ENCODE data around the gene ZFAND4. TPM values are rescaled to one million over a fixed set of nuclear protein-coding genes. Genes with fewer than 3 reads are reported as not detected.

Gene ZFAND4
- total RNA-seq, 1 experiment from 2014 or later, result 18.3 TPM

GRCh38 chr10:45646384-45647050, 26.1 kb downstream of the ZFAND4 start:
- Mint-ChIP-seq H3K9me3 (no peaks in the 10 kb centered on the region), H3K36me3 (peaks cover 10% of the 10 kb centered on the region; the same call in 1 of the 2 replicates), H3K4me3 (no peak overlapping the region), H3K27ac (no peak overlapping the region), H3K4me1 (no peaks in the 10 kb centered on the region), H3K27me3 (ENCODE audit: low read depth) (no peaks in the 10 kb centered on the region)
- TF ChIP-seq ZNF671 (CRISPR knock-in tag; IDR thresholded peaks at IDR 0.05) (no peak), ATF2 (CRISPR knock-in tag; IDR thresholded peaks at IDR 0.05; ENCODE audit: borderline replicate concordance, low read depth) (no peak), NFYB (CRISPR knock-in tag; conservative IDR thresholded peaks at IDR 0.05; ENCODE audit: low read depth) (no peak), TP53 (CRISPR knock-in tag; IDR thresholded peaks at IDR 0.05) (no peak), PRRX2 (CRISPR knock-in tag; IDR thresholded peaks at IDR 0.05) (no peak), PRDM15 (CRISPR knock-in tag; IDR thresholded peaks at IDR 0.05) (no peak), ZNF138 (CRISPR knock-in tag; conservative IDR thresholded peaks at IDR 0.05) (no peak), EMX1 (CRISPR knock-in tag; IDR thresholded peaks at IDR 0.05) (no peak), CREM (CRISPR knock-in tag; IDR thresholded peaks at IDR 0.05) (no peak), TEAD4 (CRISPR knock-in tag; IDR thresholded peaks at IDR 0.05) (no peak), TEAD1 (CRISPR knock-in tag; IDR thresholded peaks at IDR 0.05) (no peak), AR (CRISPR knock-in tag; IDR thresholded peaks at IDR 0.05) (no peak), MXD4 (CRISPR knock-in tag; IDR thresholded peaks at IDR 0.05; ENCODE audit: borderline replicate concordance) (no peak), JAZF1 (CRISPR knock-in tag; IDR thresholded peaks at IDR 0.05) (no peak), E2F5 (CRISPR knock-in tag; IDR thresholded peaks at IDR 0.05) (no peak)
- ChIA-PET POLR2A (interaction anchor here (0.6 kb wide), 1 partner anchor 150 kb away, joined by 3 read pairs; no protein-coding TSS in a partner anchor), CTCF (no interaction called here)
- ATAC-seq, result no peak
- no peak for DNase-seq (ENCODE audit: low spot score)

- ChIA-PET CTCF (interaction anchor here (1.6 kb wide), 1 partner anchor 394 kb away, joined by 3 read pairs; no protein-coding TSS in a partner anchor), POLR2A (no interaction called here)
- Mint-ChIP-seq H3K4me1 (no peaks in the 10 kb centered on the region), H3K36me3 (peaks cover 12% of the 10 kb centered on the region; the same call in 1 of the 2 replicates), H3K27me3 (ENCODE audit: low read depth) (no peaks in the 10 kb centered on the region), H3K27ac (no peak overlapping the region), H3K9me3 (no peaks in the 10 kb centered on the region), H3K4me3 (no peak overlapping the region)
- DNase-seq (ENCODE audit: low spot score), result no peak
- TF ChIP-seq NR3C1 (CRISPR knock-in tag; conservative IDR thresholded peaks at IDR 0.05; ENCODE audit: low read depth) (no peak), SMAD4 (CRISPR knock-in tag; IDR thresholded peaks at IDR 0.05) (no peak), JUN (CRISPR knock-in tag; IDR thresholded peaks at IDR 0.05) (no peak), NFE2L1 (CRISPR knock-in tag; IDR thresholded peaks at IDR 0.05) (no peak), MYBL2 (CRISPR knock-in tag; IDR thresholded peaks at IDR 0.05) (no peak)
- ATAC-seq, result no peak
Observed at GRCh38 chr10:45644527-45644926, 28.0 kb downstream of the ZFAND4 start.
